ENCODE results near the gene ANKS1B. TPM values are rescaled to one million over a fixed set of nuclear protein-coding genes. Genes with fewer than 3 reads are reported as not detected.

ANKS1B gene
- total RNA-seq, 1 experiment from 2014 or later, result 5.8 TPM

GRCh38 chr12:98803468-98804209 is 1181.1 kb downstream of the ANKS1B start:
- H3K36me3 Mint-ChIP-seq, result no peaks in the 10 kb centered on the region
- ATAC-seq (no peak), DNase-seq (ENCODE audit: low spot score) (no peak)
- peaks cover 22% of the 10 kb centered on the region for H3K4me1 Mint-ChIP-seq
- ChIA-PET CTCF (no interaction called here), POLR2A (no interaction called here)
- H3K27me3 Mint-ChIP-seq (ENCODE audit: low read depth), result no peaks in the 10 kb centered on the region
- H3K27ac Mint-ChIP-seq, result no peak overlapping the region
- TF ChIP-seq USF1 (CRISPR knock-in tag; IDR thresholded peaks at IDR 0.05) (no peak), SMAD3 (CRISPR knock-in tag; IDR thresholded peaks at IDR 0.05; ENCODE audit: borderline replicate concordance) (no peak), SOX15 (CRISPR knock-in tag; IDR thresholded peaks at IDR 0.05) (no peak), ATF3 (CRISPR knock-in tag; conservative IDR thresholded peaks at IDR 0.05) (no peak), ELF4 (CRISPR knock-in tag; IDR thresholded peaks at IDR 0.05; ENCODE audit: low read depth) (no peak), ZNF281 (CRISPR knock-in tag; IDR thresholded peaks at IDR 0.05) (no peak), HMGA2 (CRISPR knock-in tag; IDR thresholded peaks at IDR 0.05) (no peak), ZNF263 (CRISPR knock-in tag; IDR thresholded peaks at IDR 0.05; ENCODE audit: low read depth) (no peak), IRF1 (CRISPR knock-in tag; IDR thresholded peaks at IDR 0.05) (no peak), ZNF121 (CRISPR knock-in tag; IDR thresholded peaks at IDR 0.05) (no peak), MAX (CRISPR knock-in tag; IDR thresholded peaks at IDR 0.05) (no peak), MYBL2 (CRISPR knock-in tag; IDR thresholded peaks at IDR 0.05) (no peak)
- H3K4me3 Mint-ChIP-seq, result no peak overlapping the region
- H3K9me3 Mint-ChIP-seq, result no peaks in the 10 kb centered on the region

- ChIA-PET CTCF (interaction anchor here (0.6 to 1.5 kb wide), 13 partner anchors 17 to 1047 kb away, joined by 3 to 5 read pairs (median 4); no protein-coding TSS in a partner anchor), POLR2A (no interaction called here)
- ATAC-seq, result peak; percentile 81
- no peak for DNase-seq (ENCODE audit: low spot score)
- Mint-ChIP-seq H3K27me3 (ENCODE audit: low read depth) (no peaks in the 10 kb centered on the region), H3K27ac (no peak overlapping the region), H3K4me3 (no peak overlapping the region), H3K4me1 (peaks cover 6% of the 10 kb centered on the region), H3K36me3 (no peaks in the 10 kb centered on the region), H3K9me3 (no peaks in the 10 kb centered on the region)
- no peak for TF ChIP-seq ZNF263 (CRISPR knock-in tag; IDR thresholded peaks at IDR 0.05; ENCODE audit: low read depth)
- TF ChIP-seq GABPB1 (CRISPR knock-in tag; IDR thresholded peaks at IDR 0.05), result no peak
These were observed 1184.9 kb downstream of the ANKS1B start for GRCh38 chr12:98799822-98800221.

- no peaks in the 10 kb centered on the region for H3K36me3 Mint-ChIP-seq
- no peaks in the 10 kb centered on the region for H3K27me3 Mint-ChIP-seq (ENCODE audit: low read depth)
- peaks cover 6% of the 10 kb centered on the region for H3K4me1 Mint-ChIP-seq
- no peak overlapping the region for H3K4me3 Mint-ChIP-seq
- POLR2A ChIA-PET, result no interaction called here
- H3K27ac Mint-ChIP-seq, result no peak overlapping the region
- ATAC-seq (peak; percentile 69), DNase-seq (ENCODE audit: low spot score) (no peak)
- H3K9me3 Mint-ChIP-seq, result no peaks in the 10 kb centered on the region
- CTCF ChIA-PET, result interaction anchor here (0.6 to 1.5 kb wide), 14 partner anchors 17 to 1046 kb away, joined by 3 to 5 read pairs (median 4); no protein-coding TSS in a partner anchor
- TF ChIP-seq ATF1 (CRISPR knock-in tag; IDR thresholded peaks at IDR 0.05) (no peak), FOXP4 (CRISPR knock-in tag; IDR thresholded peaks at IDR 0.05) (no peak), AFF4 (CRISPR knock-in tag; IDR thresholded peaks at IDR 0.05; ENCODE audit: borderline replicate concordance) (no peak), CDX4 (CRISPR knock-in tag; IDR thresholded peaks at IDR 0.05; ENCODE audit: borderline replicate concordance) (no peak), SOX15 (CRISPR knock-in tag; IDR thresholded peaks at IDR 0.05) (no peak), GTF2I (CRISPR knock-in tag; conservative IDR thresholded peaks at IDR 0.05) (no peak), ZNF671 (CRISPR knock-in tag; IDR thresholded peaks at IDR 0.05) (no peak)
These were observed 1185.5 kb downstream of the ANKS1B start for GRCh38 chr12:98799146-98799810.
